ENCODE measurements around the gene ZNF664. TPM values are rescaled to one million over a fixed set of nuclear protein-coding genes. Genes with fewer than 3 reads are reported as not detected.

The ZNF664 gene
- total RNA-seq, 1 donor from 2014 or later: 27.7 TPM

DNA sequence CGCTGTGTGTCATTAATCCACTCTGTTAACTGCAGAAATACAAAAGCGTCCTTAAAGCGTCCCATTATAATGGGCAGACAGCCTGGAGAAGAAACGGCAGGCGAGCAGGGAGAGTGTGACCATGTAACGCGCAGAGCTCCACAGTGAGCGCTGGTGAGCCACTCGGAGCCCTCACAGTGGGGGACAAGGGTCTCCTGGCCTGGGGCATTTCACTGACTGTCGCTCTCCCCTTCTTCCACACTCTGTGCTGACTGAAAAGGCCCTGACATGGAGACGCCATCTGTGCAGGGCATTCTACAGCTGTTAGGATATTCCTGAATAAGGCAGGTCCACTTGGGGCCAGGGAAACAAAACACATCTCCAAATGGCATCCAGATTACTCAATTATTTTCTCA lies 24.6 kb upstream of the ZNF664 start:
- Histone ChIP-seq H3K4me3 (no peak overlapping the region), H3K27ac (no peak overlapping the region), H3K27me3 (no peaks in the 10 kb centered on the region), H3K4me1 (peaks cover 0 to 13% of the 10 kb centered on the region in 2 donors), H3K36me3 (peaks cover 4 to 22% of the 10 kb centered on the region in 2 donors), H3K9me3 (no peaks in the 10 kb centered on the region)
- no peak for DNase-seq (ENCODE audit: low spot score in 2 of 2)
- intact Hi-C loops (cut with DNase I): no loop called here
- TF ChIP-seq CTCF (IDR thresholded peaks at IDR 0.05): no peak

- Histone ChIP-seq H3K9me3 (no peaks in the 10 kb centered on the region), H3K27me3 (no peaks in the 10 kb centered on the region), H3K36me3 (peaks cover 2 to 16% of the 10 kb centered on the region in 2 donors), H3K4me3 (no peak overlapping the region), H3K27ac (no peak overlapping the region), H3K4me1 (peaks cover 0 to 12% of the 10 kb centered on the region in 2 donors)
- peak in 1 of 2 donors; percentile 37 for DNase-seq (ENCODE audit: low spot score in 2 of 2)
- intact Hi-C loops (cut with DNase I): no loop called here
- no peak for TF ChIP-seq CTCF (IDR thresholded peaks at IDR 0.05)
Observed at GRCh38 chr12:123948796-123949769, 23.9 kb upstream of the ZNF664 start.

DNA sequence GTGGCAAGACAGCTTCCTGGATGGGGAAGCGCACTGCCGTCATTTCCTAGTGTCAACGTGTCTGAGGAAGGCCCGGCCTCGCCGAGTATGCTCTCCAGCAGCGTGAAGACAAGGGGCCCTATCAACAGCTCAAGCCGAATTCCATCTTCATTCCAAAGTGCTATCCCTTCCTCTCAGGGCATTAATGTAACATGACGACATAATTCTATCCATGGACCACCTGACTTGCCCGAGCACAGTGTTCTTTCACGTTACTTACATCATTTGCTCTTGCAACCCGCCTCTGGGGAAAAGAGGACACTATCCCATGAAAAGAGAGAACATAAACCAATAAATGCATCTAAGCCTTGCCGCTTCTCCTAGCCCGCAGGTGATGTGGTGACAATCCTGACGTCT lies 23.2 kb upstream of the ZNF664 start:
- Histone ChIP-seq H3K27ac (no peak overlapping the region), H3K9me3 (no peaks in the 10 kb centered on the region), H3K27me3 (no peaks in the 10 kb centered on the region), H3K4me1 (peaks cover 0 to 12% of the 10 kb centered on the region in 2 donors), H3K4me3 (no peak overlapping the region), H3K36me3 (peaks cover 2 to 11% of the 10 kb centered on the region in 2 donors)
- intact Hi-C loops (cut with DNase I): no loop called here
- DNase-seq (ENCODE audit: low spot score in 2 of 2): peak in 1 of 2 donors; percentile 13
- TF ChIP-seq CTCF (IDR thresholded peaks at IDR 0.05): no peak

DNA sequence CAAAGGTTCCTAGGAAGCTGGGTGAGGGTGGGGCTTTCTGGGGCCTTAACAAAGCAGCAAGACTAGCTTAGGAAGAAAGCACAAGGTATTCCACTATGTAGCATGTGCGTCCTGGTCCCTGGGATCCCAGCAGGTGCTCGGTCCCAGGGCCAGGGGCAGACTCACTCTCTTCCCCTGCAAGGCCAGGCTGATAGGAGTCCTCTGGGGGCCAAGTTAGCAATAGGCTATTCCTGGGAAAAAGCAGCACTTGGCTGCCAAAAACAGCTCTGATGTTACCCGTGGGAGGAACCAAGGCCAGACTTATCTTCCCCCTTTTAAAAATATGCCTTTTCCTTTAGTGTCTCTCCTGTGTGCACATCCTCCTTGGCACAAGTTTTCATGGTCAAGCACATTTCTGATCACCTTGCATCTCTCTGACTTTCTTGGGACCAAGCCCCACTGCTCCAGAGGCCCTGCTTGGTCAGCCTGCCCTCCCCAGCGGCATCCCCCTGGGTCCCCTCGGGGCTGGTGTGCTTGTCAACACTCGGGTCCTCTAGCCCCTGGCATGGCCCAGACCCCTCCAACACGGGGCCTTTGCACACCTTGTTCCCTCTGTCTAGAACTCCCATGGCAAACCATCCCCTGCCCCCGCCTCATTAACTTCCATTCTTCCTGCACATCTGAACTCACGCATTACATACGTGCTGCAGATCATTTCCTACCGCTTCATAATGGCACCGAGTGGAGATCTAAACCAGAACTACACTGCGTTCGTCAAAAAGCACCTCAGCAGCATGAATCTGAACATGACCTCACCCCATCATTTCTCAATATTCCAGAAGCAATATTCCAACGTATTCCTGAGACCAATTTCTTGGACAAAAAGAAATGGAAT lies 22.3 kb upstream of the ZNF664 start:
- no peak overlapping the region for H3K27ac ChIP-seq
- H3K9me3 ChIP-seq: no peaks in the 10 kb centered on the region
- peak in 1 of 2 donors; percentile 53 for DNase-seq (ENCODE audit: low spot score in 2 of 2)
- H3K4me1 ChIP-seq: peaks cover 0 to 12% of the 10 kb centered on the region in 2 donors
- no peak overlapping the region for H3K4me3 ChIP-seq
- TF ChIP-seq CTCF (IDR thresholded peaks at IDR 0.05): no peak
- intact Hi-C loops (cut with DNase I): no loop called here
- H3K36me3 ChIP-seq: peaks cover 0 to 1% of the 10 kb centered on the region in 2 donors
- no peaks in the 10 kb centered on the region for H3K27me3 ChIP-seq

GRCh38 chr12:123951467-123951866 lies 21.5 kb upstream of the ZNF664 start:
- intact Hi-C loops (cut with DNase I): no loop called here

More at GRCh38 chr12:123951467-123951866, 21.5 kb upstream of the ZNF664 start:
- Histone ChIP-seq H3K36me3 (no peaks in the 10 kb centered on the region), H3K4me3 (no peak overlapping the region), H3K27me3 (no peaks in the 10 kb centered on the region), H3K4me1 (peaks cover 0 to 12% of the 10 kb centered on the region in 2 donors), H3K9me3 (no peaks in the 10 kb centered on the region), H3K27ac (peak overlapping the region; percentile 24 to 53)
- no peak for DNase-seq (ENCODE audit: low spot score in 2 of 2)
- TF ChIP-seq CTCF (IDR thresholded peaks at IDR 0.05): no peak

Measured in ascending aorta (tissue), 2 donors.